Posterior cingulate gyrus (tissue), 11 donors: Measurements from ENCODE around the gene LRRC38.
A peak's percentile ranks its signal among the peaks of the same experiment; 100 is the strongest.
"Not testable (repeated sequence)": the region's sequence is repeated elsewhere in the genome, so short reads cannot be mapped to it uniquely, and the experiment has no call there.

ENCODE experiments used
- DNase-seq, 10 donors: peaks; one replicate each; pipeline versions ENCODE4 v3.0.0 to v3.0.0-alpha.2; 2020 to 2021; ENCODE audit warnings: mixed read lengths in 3 of 10
- intact Hi-C: fragments of 100-400 bp; cut with DNase I; formaldehyde crosslinking; loops from one replicate; pipeline ENCODE4 v1.15.1; 2023

The LRRC38 gene, protein sequence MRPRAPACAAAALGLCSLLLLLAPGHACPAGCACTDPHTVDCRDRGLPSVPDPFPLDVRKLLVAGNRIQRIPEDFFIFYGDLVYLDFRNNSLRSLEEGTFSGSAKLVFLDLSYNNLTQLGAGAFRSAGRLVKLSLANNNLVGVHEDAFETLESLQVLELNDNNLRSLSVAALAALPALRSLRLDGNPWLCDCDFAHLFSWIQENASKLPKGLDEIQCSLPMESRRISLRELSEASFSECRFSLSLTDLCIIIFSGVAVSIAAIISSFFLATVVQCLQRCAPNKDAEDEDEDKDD

DNA sequence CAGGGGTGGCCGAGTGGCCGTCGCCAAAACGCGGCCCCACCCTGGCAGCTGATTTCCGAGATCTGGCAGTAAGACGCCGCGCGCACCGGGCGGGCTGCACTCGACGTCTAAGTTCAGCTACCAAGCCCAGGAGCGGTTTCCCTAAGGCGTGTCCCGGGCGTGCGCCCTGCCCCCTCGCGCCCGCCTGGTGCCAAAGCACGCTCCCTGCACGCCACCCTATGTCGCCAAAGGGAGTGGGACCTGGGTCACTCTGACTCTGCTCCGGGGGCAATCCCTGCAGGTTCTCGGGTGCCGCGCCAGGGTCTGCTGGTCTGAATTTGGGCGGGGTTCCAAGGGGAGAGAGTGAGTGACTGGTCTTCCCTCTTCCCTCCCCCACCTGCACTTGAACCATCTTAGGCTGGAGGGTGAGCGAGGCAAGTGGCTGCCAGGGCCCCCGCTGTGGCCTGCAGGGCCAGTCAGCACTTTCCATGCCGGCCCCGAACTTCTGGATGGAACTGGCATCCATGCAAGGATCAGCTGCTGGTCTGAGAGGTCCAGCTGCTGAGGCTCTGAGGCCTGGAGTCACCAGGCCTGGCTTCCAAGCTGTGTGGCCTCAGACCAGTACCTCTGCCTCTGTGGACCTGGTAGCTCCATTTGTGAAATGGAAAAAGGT, at the start of gene LRRC38:
Gene LRRC38, minus strand, starts transcription at position 109 of the 652 bp plus-strand sequence. CDS start 410 bp downstream, outside the sequence.
- peak in 1 of 10 donors; percentile 69 for DNase-seq

DNA sequence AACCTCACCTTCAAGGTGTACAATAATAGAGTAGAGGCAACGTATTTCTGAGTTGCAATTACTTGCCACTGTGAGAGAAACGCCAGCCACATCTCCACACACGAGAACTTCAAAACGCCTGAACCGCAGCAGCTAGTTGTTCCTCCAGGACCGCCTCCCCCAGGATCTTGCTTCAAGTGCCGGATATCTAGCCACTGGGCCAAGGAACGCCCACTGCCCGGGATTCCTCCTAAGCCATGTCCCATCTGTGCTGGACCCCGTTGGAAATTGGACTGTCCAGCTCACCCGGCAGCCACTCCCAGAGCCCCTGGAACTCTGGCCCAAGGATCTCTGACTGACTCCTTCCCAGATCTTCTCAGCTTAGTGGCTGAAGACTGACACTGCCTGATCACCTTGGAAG, 49.2 kb upstream of the LRRC38 start:
- DNase-seq, intact Hi-C loops: not testable (repeated sequence)

More for the DNA sequence above, at the start of gene LRRC38:
- intact Hi-C loops, result no loop called here

DNA sequence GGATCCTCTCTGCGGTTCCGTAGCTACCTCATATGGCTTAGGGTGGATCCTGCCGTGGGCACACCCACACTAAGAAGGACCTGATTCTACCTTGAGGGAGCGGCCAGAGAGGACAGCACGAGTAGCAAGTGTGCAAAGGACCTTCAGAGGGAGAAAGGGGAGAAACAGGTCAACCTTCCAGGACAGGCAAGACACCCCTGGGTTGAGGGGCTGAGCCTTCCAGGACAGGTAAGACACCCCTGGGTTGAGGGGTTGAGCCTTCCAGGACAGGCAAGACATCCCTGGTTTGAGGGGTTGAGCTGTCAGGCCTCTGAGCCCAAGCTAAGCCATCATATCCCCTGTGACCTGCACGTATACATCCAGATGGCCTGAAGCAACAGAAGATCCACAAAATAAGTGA, 46.7 kb upstream of the LRRC38 start:
- no peak for DNase-seq
- intact Hi-C loops, result no loop called here

DNA sequence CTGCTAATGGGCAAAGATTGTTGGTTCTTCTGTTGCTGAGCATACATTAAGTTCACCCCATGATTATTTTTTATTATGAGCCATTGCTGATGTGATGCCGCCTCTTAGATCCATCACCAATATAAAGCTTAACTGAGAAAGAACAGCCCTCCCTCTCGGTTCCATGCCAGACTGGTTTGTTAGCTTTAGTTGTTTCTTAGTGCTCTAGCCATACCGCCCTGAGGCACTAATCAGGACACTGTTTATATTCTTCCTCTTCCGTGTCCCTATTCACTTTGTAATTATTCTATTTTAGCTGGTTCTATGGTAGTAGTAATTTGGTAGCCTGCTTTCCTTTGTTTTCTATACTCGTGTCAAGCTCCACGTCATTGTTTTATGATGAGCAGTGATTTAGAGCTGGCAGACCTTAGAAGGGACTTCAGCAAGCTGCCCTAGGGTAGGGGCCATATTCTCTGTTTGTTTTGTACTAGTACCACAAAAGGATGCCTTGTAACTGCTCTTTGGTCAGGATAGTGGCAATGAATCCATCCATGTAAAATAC, 42.5 kb upstream of the LRRC38 start:
- intact Hi-C loops, result no loop called here
- DNase-seq, result no peak

DNA sequence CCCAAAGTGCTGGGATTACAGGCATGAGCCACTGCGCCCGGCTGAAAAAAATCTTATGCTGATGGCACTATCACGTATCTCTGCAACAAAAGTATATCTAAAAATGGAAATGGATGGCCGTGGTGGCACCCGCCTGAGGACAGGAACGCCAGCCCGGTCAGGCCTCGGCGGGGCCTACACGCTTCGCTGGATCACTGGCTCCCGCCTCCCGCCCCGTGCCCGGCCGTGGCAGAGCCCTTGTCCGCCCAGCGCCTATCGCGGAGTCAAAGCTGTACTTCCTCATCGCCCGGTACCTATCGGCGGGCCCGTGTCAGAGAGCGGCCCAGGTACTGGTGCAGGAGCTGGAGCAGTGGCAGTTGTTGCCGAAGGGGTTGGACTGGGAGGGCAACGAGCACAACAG, 41.0 kb upstream of the LRRC38 start:
- intact Hi-C loops, result no loop called here
- peak in 1 of 10 donors; percentile 77 for DNase-seq

DNA sequence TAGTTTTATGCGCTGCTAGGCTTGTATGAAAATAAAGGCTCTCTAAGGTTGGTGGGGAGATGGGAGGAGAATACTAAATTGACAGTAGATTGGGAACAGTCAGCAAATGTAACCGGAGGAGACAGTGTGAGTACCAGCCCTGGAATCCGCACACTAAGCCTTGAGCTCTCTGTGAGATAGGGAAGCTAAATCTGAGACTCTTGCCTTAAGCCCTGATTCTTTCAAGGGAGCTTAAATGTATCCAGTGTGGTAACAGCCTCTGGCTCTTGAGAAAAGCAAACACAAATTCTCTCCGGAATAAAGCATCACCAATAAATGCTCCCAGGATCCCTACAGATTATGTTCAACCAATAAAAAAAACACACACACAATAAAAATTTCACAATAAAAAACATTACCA, 36.9 kb upstream of the LRRC38 start:
- intact Hi-C loops, result no loop called here
- no peak for DNase-seq

DNA sequence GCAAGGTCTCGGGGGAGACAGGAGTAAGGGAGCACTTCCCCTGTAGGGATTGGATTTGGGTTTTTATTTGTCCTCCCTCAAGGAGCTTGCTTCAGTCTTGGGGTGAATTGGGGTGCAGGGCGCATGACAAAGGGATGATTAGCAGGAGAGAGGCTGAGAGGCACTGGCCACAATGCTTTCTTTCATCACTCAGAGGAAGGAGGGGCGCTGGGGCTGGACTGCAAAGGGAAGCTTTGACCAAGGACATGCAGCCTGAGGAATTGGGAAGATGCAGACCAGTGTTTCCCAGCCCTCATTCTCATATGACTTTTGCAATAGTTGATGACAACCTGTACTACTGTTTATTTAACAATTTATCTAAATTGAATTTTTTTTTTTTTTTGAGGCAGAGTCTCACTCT, 35.7 kb upstream of the LRRC38 start:
- intact Hi-C loops, result no loop called here
- DNase-seq, result peak in 7 of 10 donors; percentile 35 to 89 (median 73)

DNA sequence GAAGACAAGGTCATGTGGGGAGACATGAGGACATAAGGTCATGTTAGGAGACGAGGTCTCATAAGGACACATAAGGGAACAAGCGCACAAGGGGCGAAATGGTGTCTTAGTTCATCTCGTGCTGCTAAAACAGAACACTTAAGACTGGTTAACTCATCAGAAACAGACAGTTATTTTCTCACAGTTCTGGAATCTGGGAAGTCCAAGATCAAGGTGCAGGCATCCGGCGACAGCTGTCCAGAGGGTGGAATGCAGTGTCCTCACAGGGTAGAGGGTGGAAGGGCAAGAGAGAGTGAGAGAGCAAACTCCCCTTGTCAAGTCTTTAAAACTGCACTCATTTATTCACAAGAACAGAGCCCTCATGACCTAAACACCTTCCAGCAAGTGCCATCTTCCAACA, 35.2 kb upstream of the LRRC38 start:
- no peak for DNase-seq
- intact Hi-C loops, result no loop called here

DNA sequence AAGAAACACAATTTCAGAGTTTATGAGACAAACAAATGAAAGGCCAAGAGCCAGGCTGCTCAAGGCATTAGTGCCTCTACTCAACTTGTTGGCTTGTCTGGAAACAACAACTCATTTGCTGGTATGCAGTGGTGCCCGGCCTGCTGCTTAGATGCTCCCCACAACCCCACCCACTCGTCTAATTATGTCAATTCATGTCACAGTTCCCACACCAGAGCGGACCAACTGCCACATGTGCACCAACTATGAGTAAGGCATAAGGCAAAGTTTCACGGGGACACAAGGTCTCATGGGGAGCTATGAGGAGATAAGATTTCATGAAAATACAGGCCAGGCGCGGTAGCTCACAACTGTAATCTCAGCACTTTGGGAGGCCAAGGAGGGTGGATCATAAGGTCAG, 34.5 kb upstream of the LRRC38 start:
- DNase-seq, result no peak

DNA sequence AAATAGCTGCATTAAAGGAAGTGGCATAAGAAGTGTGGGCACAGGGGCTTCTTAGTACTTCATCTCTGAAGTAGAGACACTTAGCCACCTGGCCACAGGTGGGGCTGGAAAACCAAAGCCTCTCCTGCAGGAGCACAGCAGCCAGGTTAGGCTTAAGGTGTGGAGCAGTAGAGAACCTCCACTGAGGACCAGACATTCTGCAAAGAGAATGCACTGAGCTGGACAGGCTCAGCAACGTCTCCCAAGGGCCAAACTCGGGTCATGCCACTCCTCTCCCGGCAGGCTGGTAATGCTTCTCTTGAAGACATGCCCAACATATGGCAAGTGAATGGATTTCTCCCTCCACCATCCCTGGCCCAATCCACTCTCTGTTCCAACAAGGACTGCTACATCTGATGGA, 33.0 kb upstream of the LRRC38 start:
- no peak for DNase-seq
- intact Hi-C loops, result no loop called here

More for the DNA sequence above, 34.5 kb upstream of the LRRC38 start:
- intact Hi-C loops, result no loop called here

DNA sequence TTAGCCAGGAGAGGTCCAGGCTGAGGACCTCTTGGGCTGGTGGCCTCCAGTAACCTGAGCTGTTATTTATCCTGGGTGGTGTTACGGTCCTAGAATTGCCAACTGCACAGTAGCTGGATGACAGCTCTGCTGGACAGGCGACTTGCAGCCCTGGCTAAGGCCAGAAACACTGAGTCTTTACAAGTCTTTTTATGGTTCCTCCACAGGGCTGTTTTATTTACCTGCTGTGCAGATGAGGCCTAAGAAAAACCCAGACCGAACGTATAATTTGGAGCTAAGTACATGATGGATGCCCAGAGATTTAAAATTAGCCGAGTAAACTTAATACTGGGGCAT, 30.4 kb upstream of the LRRC38 start:
- no peak for DNase-seq
- intact Hi-C loops, result no loop called here

DNA sequence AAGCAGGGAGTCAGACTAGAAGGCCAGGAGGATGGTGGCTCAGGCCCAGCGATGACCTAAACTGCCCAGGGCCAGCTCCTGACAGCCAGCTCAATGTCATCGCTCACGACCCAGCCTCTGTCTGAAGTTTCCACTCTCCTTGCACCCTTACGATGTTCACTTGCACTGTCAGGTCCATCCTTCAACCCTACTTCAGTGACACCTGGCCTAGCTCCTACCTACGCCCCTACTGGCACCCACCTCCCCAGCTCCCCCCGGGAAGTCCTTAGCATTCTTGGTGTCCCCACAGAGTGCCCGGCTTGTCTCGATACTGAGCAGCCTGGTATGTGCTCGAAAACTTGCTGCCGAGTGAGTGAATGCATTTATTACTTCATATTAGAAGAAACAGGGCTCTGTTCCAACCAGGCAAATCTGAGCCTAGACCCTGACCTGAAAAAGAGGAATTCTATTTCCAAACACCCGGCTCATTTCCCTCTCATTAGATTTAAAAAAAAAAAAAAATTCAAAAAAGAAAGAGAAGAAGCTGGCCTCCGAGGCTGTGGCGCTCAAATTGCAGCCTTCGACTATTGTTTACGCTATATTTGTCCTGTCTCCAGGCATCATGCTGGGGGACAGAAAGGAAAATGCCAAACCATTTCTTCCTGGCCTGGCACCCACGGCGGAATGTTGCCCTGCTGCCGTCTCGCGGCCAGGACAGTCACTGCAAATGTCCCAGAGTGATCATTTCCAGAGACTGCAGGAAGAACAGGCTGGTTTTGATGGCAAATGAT, 29.8 kb upstream of the LRRC38 start:
- intact Hi-C loops, result no loop called here
- DNase-seq, result peak; percentile 45 to 93 (median 63)

DNA sequence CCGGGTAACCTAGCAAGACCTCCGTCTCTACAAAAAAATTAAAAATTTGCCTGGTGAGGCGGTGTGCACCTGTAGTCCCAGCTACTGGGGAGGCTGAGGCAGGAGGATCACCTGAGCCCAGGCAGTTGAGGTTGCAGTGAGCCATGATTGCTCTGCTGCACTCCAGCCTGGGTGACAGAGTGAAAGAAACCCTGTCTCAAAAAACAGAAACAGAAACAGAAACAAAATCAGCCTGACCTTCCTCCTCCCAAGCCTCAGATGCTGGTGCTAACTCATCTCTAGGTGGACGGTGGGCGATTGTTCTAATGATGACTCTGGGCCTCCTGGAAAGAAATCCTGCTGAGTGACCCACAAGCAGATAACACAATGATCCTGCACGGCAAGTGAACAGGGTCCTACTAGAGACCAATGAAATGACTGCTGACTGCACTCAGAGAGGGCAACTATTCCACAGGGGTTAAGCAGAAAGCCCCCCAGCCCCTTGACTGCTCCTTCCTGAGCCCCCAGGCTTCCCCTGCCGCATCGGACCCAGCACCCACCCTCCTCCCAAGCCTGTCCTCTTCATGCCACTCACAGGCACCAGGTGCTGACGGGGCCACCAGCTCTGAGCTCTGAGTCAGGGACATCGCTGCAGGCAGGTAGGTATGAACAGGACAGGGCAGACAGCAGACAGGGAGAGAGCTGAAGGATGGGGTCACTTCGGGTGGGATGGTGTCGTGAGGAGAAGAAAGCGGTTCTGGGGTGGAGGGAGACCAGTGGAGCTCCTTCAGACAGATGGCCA, 27.8 kb upstream of the LRRC38 start:
- no peak for DNase-seq

DNA sequence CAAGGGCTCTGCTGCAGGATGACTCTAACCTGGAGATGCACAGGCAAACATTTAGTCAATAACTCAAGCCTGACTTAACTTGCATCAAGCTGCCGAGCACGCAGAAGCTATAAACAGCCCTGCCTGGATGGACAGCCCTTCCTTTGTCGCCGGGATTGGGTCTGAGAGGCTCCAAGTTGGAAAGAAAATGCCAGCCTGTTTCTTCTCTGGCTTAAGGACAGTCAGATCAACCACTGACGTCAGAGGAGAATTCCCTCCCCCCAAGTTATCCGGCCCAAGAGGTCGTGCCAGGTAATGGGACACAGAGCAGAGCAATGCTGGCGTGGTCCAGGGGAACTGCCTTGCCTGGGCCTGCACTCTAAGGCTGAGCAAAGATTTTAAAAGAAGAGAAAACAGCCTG, 27.1 kb upstream of the LRRC38 start:
- peak in 2 of 10 donors; percentile 4 to 69 for DNase-seq
- intact Hi-C loops, result no loop called here

More for the DNA sequence above, 27.8 kb upstream of the LRRC38 start:
- intact Hi-C loops, result no loop called here

DNA sequence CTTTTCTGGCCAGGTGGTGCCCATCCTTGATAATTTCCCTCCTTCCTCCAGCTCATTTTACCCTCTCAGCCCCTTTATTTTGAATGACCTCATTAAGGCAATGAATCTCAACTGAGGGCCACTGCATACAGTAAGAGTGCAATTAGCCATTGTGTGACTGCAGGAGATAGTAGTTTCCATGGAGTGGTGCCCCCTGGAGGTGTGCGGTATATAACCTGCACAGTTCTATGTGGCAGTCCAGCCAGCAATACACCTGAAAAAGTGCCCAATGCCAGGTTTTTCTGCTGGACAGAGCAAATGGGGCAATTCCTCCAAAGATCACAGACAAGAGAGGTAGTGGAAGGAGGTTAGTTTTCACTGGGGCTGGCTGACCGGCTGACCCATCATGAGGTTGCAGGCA, 25.9 kb upstream of the LRRC38 start:
- intact Hi-C loops, result no loop called here
- no peak for DNase-seq

DNA sequence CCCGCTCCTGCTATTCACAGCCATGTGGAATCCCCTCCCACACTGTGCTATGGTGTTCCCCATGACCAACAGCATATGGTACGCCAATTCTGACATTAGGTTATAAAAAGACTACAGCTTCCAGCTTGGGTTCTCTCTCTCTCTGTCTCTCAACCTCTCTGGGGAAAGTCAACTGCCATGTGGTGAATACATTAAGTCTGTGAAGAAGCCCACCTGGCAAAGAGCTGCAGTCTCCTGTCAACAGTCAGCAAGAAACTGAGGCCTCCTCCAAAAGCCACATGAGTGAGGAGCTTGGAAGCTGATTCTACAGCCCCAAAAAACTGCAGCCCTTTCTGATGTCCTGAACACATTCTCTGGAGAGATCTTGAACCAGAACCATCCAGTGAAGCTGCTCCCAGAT, 25.0 kb upstream of the LRRC38 start:
- DNase-seq, result no peak
- intact Hi-C loops, result no loop called here

DNA sequence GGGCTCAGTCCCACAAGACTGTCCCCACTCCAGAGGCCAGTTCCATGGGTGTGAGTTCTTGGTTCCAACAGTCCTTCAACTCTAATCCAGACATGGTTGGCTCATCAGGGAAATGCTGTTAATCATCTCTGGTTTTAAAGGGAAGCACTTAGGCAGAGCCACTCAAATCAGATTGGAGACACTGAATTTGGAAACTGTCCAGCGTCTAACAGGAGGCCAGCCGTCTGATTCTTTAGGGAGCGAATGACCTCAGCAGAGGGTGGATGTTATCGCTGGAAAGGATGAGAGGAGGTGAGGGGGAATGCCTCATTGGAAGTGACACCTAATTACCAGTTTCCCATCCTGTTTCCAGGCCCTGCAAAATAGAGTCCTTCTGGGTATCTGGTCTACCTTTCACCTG, 22.8 kb upstream of the LRRC38 start:
- DNase-seq, result no peak
- intact Hi-C loops, result no loop called here

DNA sequence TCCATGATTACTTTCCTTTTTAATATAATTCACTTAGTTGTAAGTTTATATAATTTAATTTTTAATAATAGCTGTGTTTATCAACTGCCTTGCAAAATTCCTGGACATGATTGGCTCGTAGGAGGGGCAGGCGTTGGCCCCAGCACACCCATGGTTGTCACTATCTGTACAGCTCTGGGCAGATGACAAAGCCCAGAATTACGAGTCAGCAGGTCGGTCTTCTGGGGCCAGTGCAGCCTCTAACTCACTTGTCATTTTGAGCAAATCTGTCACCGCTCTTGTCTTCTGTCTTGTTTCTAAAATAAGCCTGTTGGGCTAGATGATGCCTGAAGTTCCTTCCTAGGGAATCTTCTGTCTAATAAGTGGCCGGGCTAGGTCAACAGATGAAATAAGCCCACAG, 21.4 kb upstream of the LRRC38 start:
- peak in 2 of 10 donors; percentile 7 to 21 for DNase-seq
- intact Hi-C loops, result no loop called here

DNA sequence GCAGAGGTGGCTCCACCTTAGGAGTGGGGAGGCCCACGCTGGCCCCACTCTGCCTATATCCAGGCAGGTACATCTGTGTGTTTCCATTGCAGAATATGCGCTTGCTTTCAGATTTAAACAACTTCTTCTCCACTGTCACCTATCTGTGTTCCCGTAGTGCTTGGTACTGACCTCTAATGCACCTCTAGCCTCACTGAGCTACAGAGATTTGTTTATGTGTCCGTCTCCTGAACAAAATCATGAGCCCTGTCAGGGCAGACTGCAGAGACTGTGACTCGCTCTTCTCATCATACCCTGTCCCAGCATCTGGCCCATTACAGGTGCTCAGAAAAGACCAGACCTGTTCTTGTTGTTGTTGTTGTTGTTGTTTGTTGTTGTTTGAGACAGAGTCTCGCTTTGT, 14.5 kb upstream of the LRRC38 start:
- intact Hi-C loops, result no loop called here
- DNase-seq, result peak in 1 of 10 donors; percentile 12

DNA sequence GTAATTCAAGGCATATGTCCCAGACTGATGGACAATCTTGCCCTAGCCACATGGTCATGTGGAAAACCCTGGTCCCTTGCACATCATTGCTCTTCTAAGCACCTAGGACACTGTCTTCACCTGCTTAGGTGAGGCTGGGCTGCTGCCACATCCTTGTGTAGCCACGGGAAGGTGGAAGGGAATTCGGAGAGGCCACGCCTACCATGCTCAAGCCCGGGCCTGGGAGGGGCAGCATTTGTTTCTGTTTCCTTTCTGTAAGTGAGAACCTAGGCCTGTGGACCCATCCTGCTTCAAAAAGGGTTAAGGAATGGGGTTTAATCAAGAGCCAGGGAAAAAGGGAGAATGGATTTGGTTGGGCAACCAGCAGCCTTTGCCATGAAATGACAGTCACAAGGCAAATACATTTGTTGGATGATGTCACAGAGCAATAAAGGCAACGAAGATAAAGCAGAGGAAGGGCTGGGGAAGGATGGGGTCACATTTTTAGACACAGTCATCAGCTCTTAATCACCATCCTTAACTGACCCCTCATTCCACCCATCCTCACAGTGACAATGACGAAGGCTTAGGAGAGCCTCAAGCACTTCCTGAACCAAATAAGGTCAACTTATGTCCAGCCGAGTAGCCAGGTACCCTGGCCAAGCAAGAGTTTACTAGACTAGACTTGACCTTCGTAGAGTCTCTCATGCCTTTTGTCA, 10.1 kb upstream of the LRRC38 start:
- intact Hi-C loops, result no loop called here
- no peak for DNase-seq
